BE2C (cell line): ENCODE results near the gene KRTAP5-6.
"Not testable (repeated sequence)": the region's sequence is repeated elsewhere in the genome, so short reads cannot be mapped to it uniquely, and the experiment has no call there.

Experiments used
- DNase-seq: peaks from one replicate; pipeline ENCODE4 v3.0.0-alpha.2; 2020
- H3K27me3 ChIP-seq: fragments of 250-450 bp; sonication (Bioruptor Pico); 2 replicates; pipeline ENCODE4 v1.5.1; 2020; ENCODE audit warnings: mild to moderate bottlenecking
- H3K36me3 ChIP-seq: fragments of 250-450 bp; sonication (Bioruptor Pico); 2 replicates; pipeline ENCODE4 v1.5.1; 2020; ENCODE audit warnings: mild to moderate bottlenecking
- H3K4me1 ChIP-seq: fragments of 250-450 bp; sonication (Bioruptor Pico); 2 replicates; pipeline ENCODE4 v1.5.1; 2020
- H3K4me3 ChIP-seq: 2 replicates; pipeline ENCODE4 v1.5.1; 2011; ENCODE audit warnings: low read depth, low read length
- H3K9me3 ChIP-seq: fragments of 250-450 bp; sonication (Bioruptor Pico); 2 replicates; pipeline ENCODE4 v1.5.1; 2020
- TF ChIP-seq, protein P1 (sequence below): IDR thresholded peaks from 2 replicates; pipeline ENCODE4 v1.5.1; 2012; ENCODE audit warnings: mild to moderate bottlenecking, low read depth, low read length

Gene KRTAP5-6

DNA sequence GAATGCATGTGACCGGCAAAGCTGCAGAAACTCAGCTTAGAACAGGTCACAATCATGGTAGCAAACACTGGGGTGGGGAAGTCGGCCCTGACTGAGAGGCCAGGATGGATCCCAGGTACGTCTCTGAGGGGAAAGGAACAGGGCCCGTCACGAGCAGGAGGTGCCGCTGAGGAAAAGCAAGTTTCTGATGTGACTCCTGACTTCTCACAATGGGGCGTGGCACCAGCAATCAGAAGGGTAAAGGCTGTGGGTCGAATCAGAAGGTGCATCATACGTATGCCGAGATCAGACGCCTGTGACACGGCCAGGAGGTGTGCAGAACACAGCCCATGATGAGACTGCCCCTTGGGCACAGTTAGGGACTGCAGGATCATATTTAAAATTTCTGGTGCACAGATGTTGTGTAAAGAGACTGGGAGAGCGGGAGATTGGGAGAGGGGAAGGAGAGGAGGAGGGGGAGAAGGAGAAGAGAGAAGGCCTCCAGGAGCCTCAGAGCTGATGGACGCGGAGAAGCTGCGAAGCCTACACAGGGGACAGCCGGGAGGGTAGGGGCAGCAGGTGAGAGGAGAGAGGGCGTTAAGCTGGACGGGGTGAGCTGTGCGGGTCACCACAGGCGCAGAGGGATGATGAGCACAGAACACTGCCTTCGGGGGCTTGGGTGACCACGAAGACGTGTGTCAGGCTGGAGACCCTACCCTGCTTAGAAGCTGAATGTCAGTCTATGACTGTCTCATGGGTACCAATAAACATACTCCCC lies 36.7 kb upstream of the KRTAP5-6 start:
- no peak for DNase-seq
- Histone ChIP-seq H3K27me3 (no peaks in the 10 kb centered on the region), H3K4me3 (no peak overlapping the region), H3K9me3 (no peaks in the 10 kb centered on the region), H3K36me3 (no peaks in the 10 kb centered on the region), H3K4me1 (no peaks in the 10 kb centered on the region)
- TF ChIP-seq, protein P1, sequence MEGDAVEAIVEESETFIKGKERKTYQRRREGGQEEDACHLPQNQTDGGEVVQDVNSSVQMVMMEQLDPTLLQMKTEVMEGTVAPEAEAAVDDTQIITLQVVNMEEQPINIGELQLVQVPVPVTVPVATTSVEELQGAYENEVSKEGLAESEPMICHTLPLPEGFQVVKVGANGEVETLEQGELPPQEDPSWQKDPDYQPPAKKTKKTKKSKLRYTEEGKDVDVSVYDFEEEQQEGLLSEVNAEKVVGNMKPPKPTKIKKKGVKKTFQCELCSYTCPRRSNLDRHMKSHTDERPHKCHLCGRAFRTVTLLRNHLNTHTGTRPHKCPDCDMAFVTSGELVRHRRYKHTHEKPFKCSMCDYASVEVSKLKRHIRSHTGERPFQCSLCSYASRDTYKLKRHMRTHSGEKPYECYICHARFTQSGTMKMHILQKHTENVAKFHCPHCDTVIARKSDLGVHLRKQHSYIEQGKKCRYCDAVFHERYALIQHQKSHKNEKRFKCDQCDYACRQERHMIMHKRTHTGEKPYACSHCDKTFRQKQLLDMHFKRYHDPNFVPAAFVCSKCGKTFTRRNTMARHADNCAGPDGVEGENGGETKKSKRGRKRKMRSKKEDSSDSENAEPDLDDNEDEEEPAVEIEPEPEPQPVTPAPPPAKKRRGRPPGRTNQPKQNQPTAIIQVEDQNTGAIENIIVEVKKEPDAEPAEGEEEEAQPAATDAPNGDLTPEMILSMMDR = no peak

DNA sequence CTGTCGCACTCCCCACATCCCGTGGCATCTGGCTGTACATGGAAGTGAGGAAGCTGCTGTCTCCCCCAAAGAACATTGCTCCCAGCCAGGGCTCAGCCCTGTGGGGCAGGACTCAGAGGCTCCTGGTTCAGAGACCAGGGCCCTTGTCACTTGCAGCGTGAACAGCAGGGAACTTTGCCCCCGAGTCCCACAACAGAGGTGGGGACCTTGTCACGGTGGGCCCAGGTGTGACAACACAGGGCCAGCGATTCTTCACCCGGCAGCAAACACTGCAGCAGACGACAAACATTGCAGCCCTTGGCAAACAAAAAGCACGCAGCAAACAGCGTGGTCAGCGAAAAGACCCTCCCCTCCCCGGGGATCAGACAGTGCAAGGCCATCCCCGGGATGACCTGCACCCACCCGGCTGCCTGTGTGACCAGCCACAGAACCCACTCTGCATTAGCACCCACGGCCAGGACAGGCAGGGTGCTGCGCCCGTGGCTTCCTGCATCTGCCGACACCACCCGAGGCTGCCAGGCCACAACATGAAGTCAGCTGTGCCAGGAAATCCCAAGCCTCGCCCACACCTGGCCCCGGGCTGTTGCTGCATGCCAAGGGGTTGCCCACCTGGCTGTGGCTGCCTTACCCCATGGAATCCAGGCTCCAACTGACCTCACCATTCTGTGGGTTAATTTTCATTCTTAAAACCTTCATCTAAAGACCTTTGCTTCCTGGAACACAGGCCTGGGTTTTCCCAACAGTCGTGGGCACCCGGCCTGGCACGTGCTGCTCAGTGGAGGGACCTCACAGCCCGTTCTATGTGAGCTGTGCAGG lies 35.3 kb upstream of the KRTAP5-6 start:
- not testable (repeated sequence) for H3K27me3 ChIP-seq, H3K9me3 ChIP-seq, H3K4me3 ChIP-seq, DNase-seq, H3K36me3 ChIP-seq, H3K4me1 ChIP-seq

DNA sequence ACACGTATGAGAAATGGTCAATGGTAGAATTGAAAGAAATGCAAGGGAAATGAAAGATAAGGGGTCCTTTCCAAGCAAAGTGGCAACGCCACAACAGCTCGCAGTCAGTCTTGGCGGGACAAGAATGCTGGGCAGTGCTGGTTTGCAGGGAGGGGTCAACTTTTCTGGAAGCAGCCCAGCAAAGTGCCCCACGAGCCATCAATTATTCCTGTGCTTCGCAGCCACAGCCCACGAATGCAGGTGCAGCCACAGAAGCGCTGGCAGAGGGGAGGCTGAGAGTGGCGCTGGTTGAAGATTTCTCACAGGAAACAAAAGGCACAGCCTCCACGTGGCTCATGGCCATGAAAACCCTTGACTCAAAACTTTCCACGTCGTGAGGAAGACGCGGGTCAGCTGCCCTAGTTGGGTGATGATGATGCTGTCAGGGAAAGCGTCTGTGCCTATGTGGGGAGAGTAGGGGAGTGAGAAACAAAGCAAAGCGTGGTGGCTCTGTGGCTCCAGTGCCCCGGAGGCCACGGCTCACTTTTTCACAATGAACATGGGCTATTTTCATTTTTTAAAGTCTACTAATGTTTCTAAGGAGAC lies 34.2 kb upstream of the KRTAP5-6 start:
- H3K27me3 ChIP-seq, H3K36me3 ChIP-seq, H3K4me3 ChIP-seq, H3K9me3 ChIP-seq, H3K4me1 ChIP-seq, DNase-seq: not testable (repeated sequence)

DNA sequence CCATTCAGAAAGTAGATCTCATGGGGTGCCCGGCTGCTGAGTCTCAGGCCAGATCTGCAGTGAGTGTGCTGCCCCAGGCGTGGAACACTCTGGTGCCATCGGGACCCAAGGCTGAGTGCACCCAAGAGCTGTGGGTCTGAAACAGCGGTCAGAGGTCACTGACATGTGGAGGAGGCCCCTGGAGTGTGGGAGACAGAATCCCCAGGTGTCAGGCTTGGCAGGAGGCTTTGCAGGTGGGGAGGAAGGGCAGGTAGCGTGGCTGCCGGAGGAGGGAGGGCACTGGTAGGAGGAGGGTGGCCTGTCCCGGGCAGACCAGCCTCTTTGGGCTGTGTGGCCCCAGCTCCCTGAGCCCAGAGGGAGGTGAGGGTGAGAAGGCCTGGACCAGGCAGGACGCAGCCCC lies 31.7 kb upstream of the KRTAP5-6 start:
- Histone ChIP-seq H3K9me3 (no peaks in the 10 kb centered on the region), H3K27me3 (no peaks in the 10 kb centered on the region), H3K4me1 (no peaks in the 10 kb centered on the region), H3K4me3 (no peak overlapping the region), H3K36me3 (no peaks in the 10 kb centered on the region)
- TF ChIP-seq, protein P1 = no peak
- no peak for DNase-seq

DNA sequence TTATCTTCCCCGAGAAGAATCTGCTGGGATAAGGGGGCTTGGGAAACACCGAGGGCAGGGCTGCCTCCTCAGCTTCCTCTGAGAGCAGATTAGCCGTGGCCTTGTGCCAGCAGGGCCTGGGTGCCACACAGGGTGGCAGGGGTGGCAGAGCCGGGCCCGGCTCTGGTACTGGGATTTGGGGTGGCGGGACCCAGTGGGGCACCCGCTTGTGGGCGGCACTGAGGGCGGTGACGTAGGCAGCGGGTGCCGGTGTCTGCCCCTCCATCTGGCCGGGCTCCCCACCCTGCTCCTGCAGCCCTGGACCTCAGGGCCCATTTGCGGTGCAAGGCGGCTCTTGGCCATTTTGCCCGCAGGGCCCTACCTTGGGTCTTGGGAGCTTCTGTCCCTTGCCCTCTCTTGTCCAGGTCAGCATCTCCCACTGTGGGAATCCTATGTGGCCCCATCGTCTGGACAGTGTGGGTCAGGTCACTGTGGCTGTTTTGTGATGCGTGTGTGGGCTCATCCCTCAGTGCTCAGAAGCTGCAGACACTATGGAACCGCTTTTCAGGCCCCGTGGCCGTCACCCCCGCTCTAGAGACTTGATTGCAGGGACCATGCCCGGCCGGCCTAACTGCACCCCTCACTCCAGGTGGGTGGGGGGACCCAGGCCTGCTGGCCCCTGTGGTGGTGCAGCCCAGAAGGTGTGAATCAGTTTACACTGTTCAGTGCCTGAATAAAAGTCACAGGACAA lies 29.7 kb upstream of the KRTAP5-6 start:
- Histone ChIP-seq H3K4me1 (no peaks in the 10 kb centered on the region), H3K9me3 (no peaks in the 10 kb centered on the region), H3K4me3 (no peak overlapping the region), H3K27me3 (no peaks in the 10 kb centered on the region), H3K36me3 (no peaks in the 10 kb centered on the region)
- TF ChIP-seq, protein P1 = no peak
- no peak for DNase-seq

DNA sequence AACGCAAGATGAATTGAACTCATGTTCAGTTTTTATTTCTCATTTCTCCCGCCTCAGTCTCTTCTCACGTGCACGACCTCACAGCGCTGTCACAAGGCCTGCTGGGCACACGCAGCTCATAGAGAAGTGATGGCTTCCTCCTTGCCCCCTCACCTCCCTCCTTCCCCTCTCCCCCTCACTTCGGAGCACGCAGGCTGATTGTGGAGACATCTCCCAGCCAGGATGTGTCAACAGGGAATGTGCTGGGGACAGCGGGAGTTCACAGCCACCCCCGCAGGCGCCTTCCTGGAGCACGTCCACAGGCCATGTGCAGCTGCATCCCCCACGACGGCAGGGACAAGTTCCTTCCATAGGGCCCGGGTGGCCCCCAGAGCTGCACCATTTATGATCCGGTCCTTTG lies 29.1 kb upstream of the KRTAP5-6 start:
- H3K4me3 ChIP-seq = no peak overlapping the region
- no peak for DNase-seq
- H3K27me3 ChIP-seq = peaks cover 3% of the 10 kb centered on the region; the same call in 1 of the 2 replicates
- TF ChIP-seq, protein P1 = no peak
- no peaks in the 10 kb centered on the region for H3K36me3 ChIP-seq
- no peaks in the 10 kb centered on the region for H3K9me3 ChIP-seq
- H3K4me1 ChIP-seq = no peaks in the 10 kb centered on the region
